ENCODE measurements around the gene ZNF394. TPM values are rescaled to one million over a fixed set of nuclear protein-coding genes. Genes with fewer than 3 reads are reported as not detected.
A peak's percentile ranks its signal among the peaks of the same experiment; 100 is the strongest.

Gene ZNF394
- polyA plus RNA-seq, 1 experiment, result 12.5 TPM

DNA sequence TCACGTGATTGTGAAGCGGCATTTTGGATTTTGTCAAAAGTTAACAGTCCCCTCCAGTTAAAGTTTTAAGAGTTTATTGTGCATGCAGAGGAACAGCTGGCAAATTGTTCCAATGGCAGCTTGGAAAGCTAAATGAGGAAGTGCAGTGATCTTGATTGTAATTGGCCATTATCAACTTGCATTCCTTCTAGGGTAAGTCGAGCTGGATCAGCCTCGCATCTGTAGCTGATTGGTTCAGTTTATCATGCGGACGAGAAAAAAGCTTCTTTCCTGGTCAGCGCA lies 26.8 kb downstream of the ZNF394 start:
- POLR2A ChIA-PET, result interaction anchor here (0.5 kb wide), 1 partner anchor 25 kb away, joined by 3 read pairs; no protein-coding TSS in a partner anchor
- Histone ChIP-seq H3K36me3 (ENCODE audit: control insufficient read depth, insufficient read depth, low read length) (no peaks in the 10 kb centered on the region), H3K4me3 (ENCODE audit: low read depth, low read length) (peak overlapping the region; percentile 75), H3K27me3 (ENCODE audit: control insufficient read depth, insufficient read depth, low read length) (no peaks in the 10 kb centered on the region)
- DNase-seq (ENCODE audit: low read depth), result peak; percentile 21
- CTCF ChIA-PET, result no interaction called here
- TF ChIP-seq, protein P1, sequence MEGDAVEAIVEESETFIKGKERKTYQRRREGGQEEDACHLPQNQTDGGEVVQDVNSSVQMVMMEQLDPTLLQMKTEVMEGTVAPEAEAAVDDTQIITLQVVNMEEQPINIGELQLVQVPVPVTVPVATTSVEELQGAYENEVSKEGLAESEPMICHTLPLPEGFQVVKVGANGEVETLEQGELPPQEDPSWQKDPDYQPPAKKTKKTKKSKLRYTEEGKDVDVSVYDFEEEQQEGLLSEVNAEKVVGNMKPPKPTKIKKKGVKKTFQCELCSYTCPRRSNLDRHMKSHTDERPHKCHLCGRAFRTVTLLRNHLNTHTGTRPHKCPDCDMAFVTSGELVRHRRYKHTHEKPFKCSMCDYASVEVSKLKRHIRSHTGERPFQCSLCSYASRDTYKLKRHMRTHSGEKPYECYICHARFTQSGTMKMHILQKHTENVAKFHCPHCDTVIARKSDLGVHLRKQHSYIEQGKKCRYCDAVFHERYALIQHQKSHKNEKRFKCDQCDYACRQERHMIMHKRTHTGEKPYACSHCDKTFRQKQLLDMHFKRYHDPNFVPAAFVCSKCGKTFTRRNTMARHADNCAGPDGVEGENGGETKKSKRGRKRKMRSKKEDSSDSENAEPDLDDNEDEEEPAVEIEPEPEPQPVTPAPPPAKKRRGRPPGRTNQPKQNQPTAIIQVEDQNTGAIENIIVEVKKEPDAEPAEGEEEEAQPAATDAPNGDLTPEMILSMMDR (IDR thresholded peaks at IDR 0.05; ENCODE audit: insufficient read depth, low read depth, low read length), result no peak

DNA sequence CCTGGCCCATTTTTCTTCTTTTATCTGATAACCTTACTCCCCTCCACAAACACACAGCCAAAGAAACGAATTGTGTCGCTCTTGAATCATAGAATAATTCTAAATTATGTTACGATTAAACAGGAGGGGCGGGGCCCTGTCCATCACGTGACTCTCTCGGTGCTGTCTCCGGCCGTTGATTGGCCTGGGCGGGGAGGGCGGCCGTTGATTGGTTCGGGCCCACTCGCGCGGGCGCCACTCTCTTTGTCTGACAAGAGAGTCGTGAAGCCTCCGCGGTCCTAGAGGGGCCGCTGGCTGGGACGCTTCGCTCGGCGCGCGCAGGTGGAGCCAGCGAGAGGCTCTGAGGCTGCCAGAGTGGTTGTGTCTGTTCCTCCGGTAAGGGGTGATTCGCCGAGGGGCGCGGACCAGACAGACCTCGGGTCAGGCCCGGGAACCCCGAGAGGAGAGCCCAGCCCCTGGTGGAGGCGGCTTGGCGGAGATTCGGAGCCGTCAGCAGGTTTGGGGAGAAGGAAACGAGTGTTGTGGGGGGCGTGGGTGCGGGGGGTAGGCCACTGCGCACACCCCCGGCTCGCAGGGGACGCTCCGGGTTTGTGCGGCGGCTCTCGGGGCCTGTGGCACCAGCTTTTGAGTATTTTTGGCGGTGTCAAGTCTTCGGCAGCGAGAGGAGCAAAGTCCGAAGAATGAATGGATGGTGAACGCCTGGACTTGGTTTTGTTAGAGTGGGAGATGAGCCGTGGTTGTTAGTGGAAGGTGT lies 27.3 kb downstream of the ZNF394 start, which contains the start of gene ZNF789:
Gene ZNF789 (plus strand): TSS at position 330 of the 754 bp plus-strand sequence. CDS start 3,567 bp downstream, outside the sequence.
- Histone ChIP-seq H3K36me3 (ENCODE audit: control insufficient read depth, insufficient read depth, low read length) (no peaks in the 10 kb centered on the region), H3K27me3 (ENCODE audit: control insufficient read depth, insufficient read depth, low read length) (no peaks in the 10 kb centered on the region), H3K4me3 (ENCODE audit: low read depth, low read length) (peak within 1 kb of the TSS; percentile 75)
- ChIA-PET CTCF (no interaction called here), POLR2A (no interaction called here)
- peak; percentile 67 for DNase-seq (ENCODE audit: low read depth)
- TF ChIP-seq, protein P1 (IDR thresholded peaks at IDR 0.05; ENCODE audit: insufficient read depth, low read depth, low read length), result 0 out of 2 replicates have a peak, but pooled peaks have one; percentile 7

DNA sequence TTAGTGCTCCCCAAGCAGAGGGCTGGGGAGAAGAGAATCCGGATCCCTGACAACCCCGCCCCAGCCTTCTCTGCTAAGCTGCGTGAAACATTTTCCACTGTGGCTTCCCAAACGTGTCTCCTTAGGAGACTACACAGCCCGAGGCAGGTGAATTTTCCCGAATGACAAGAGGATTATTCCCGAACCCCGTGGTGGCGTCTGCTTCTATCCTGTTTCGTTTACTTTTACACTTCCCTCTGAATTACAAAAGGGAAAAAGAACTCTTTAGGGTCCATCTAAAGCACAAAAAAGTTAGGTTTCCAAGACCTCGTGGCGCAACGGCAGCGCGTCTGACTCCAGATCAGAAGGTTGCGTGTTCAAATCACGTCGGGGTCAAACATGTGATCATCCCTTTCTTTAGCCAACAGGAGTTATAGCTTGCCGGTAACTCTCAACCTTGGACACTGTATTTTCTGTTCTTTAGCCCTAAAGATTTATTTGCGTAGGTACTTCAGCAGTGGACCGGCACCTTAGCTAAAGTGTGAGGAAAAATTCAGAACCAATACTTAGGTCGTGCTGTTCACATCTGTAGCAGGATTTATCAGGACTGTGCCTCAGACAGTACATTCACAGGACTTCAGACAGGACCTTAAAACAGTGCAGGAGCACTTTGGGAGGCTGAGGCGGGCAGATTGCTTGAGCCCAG lies 30.6 kb downstream of the ZNF394 start:
- H3K4me3 ChIP-seq (ENCODE audit: low read depth, low read length), result no peak overlapping the region
- H3K36me3 ChIP-seq (ENCODE audit: control insufficient read depth, insufficient read depth, low read length), result no peaks in the 10 kb centered on the region
- POLR2A ChIA-PET, result no interaction called here
- CTCF ChIA-PET, result interaction anchor here (0.6 to 0.7 kb wide), 2 partner anchors 27 to 733 kb away, joined by 3 read pairs; no protein-coding TSS in a partner anchor
- TF ChIP-seq, protein P1 (IDR thresholded peaks at IDR 0.05; ENCODE audit: insufficient read depth, low read depth, low read length), result no peak
- DNase-seq (ENCODE audit: low read depth), result no peak
- H3K27me3 ChIP-seq (ENCODE audit: control insufficient read depth, insufficient read depth, low read length), result no peaks in the 10 kb centered on the region

DNA sequence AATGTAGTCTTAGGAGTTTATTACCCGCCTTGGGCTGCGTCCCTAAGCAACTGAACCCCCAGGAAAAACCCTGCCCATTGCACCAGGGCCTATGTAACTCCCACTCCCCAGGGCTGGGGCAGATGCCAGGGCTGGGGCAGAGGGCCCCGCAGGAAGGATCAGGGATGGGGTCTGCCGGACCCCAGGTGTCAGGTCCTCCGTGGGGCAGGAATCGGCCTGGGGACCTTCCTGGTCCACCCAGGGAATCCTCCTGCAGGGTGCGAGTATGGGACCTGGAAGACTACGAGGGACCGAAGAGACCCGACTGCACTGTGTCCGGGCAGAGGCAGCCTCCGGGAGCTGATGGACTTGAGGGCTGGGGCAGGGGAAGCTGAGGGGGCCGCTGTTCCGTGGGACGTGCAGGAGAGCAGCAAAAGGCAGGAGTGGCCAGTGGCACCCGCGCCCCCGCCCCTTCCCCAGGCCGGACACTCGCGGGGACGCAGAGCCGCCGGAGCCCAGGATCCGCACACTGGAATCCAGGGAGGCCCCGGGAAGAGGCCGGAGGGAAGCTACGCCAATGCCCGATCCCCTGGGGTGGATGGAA lies 31.7 kb downstream of the ZNF394 start:
- H3K36me3 ChIP-seq (ENCODE audit: control insufficient read depth, insufficient read depth, low read length), result peaks cover 1% of the 10 kb centered on the region; the same call in 1 of the 2 replicates
- no peak for DNase-seq (ENCODE audit: low read depth)
- H3K27me3 ChIP-seq (ENCODE audit: control insufficient read depth, insufficient read depth, low read length), result no peaks in the 10 kb centered on the region
- ChIA-PET CTCF (no interaction called here), POLR2A (no interaction called here)
- TF ChIP-seq, protein P1 (IDR thresholded peaks at IDR 0.05; ENCODE audit: insufficient read depth, low read depth, low read length), result no peak
- H3K4me3 ChIP-seq (ENCODE audit: low read depth, low read length), result no peak overlapping the region

DNA sequence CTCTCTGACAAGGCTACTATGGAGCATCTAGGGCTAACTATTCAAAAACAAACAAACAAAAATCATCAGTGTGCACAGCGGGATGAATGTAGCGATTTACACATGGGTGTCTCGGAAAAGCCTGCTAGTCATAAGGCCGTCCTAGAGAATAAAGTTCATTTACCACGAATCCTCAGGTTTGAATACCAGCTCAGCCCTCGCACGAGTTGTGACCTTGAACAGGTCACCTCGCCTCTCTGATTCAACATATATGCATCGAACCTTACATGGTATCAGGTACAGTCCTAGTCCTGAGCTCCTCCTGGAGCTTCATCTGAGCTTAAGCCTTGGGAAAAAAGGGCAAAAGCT lies 34.7 kb downstream of the ZNF394 start:
- POLR2A ChIA-PET, result interaction anchor here (0.7 kb wide), 1 partner anchor 1346 kb away, joined by 3 read pairs; no protein-coding TSS in a partner anchor
- CTCF ChIA-PET, result no interaction called here
- TF ChIP-seq, protein P1 (IDR thresholded peaks at IDR 0.05; ENCODE audit: insufficient read depth, low read depth, low read length), result no peak

More for the DNA sequence above, 34.7 kb downstream of the ZNF394 start:
- Histone ChIP-seq H3K4me3 (ENCODE audit: low read depth, low read length) (peak overlapping the region; percentile 74), H3K36me3 (ENCODE audit: control insufficient read depth, insufficient read depth, low read length) (peaks cover 4% of the 10 kb centered on the region), H3K27me3 (ENCODE audit: control insufficient read depth, insufficient read depth, low read length) (no peaks in the 10 kb centered on the region)
- no peak for DNase-seq (ENCODE audit: low read depth)

Measured in BJ (cell line).